Liver (tissue), 9 donors: ENCODE measurements around the gene C16orf92. TPM values are rescaled to one million over a fixed set of nuclear protein-coding genes. Genes with fewer than 3 reads are reported as not detected.

Experiments
- DNase-seq: peaks from one replicate; pipeline ENCODE4 v3.0.0-alpha.2; 2017; ENCODE audit warnings: low spot score
- H3K27ac ChIP-seq, 2 donors: one replicate each; pipeline ENCODE4 v1.7.0; 2013; ENCODE audit warnings: inconsistent platforms in 2 of 2, low read length in 2 of 2, control low read depth in 1 of 2, low read depth in 1 of 2, mild to moderate bottlenecking in 1 of 2
- H3K27me3 ChIP-seq, 4 donors: one replicate each; pipeline versions ENCODE4 v1.6.1 to v1.7.0; 2013; ENCODE audit warnings: low read length in 3 of 4, inconsistent platforms in 1 of 4, mild to moderate bottlenecking in 1 of 4, moderate library complexity in 1 of 4; ENCODE audit not compliant: control insufficient read depth in 4 of 4, insufficient read depth in 4 of 4
- H3K36me3 ChIP-seq, 4 donors: one replicate each; pipeline versions ENCODE4 v1.6.1 to v1.7.0; 2013; ENCODE audit warnings: low read length in 3 of 4, mild to moderate bottlenecking in 3 of 4, low read depth in 1 of 4, moderate library complexity in 1 of 4; ENCODE audit not compliant: control insufficient read depth in 4 of 4, insufficient read depth in 3 of 4
- H3K4me1 ChIP-seq, 4 donors: one replicate each; pipeline versions ENCODE4 v1.6.1 to v1.7.0; 2013; ENCODE audit warnings: low read length in 3 of 4, mild to moderate bottlenecking in 3 of 4, moderate library complexity in 1 of 4; ENCODE audit not compliant: control insufficient read depth in 4 of 4, insufficient read depth in 4 of 4
- H3K4me3 ChIP-seq, 3 donors: one replicate each; pipeline versions ENCODE4 v1.6.1 to v1.7.0; 2013; ENCODE audit warnings: low read length in 3 of 3, control low read depth in 1 of 3, low read depth in 1 of 3, mild to moderate bottlenecking in 1 of 3
- H3K9ac ChIP-seq, 2 donors: one replicate each; pipeline ENCODE4 v1.7.0; 2013; ENCODE audit warnings: low read length in 2 of 2, mild to moderate bottlenecking in 2 of 2, moderate library complexity in 2 of 2, control low read depth in 1 of 2, low read depth in 1 of 2
- H3K9me3 ChIP-seq, 4 donors: one replicate each; pipeline versions ENCODE4 v1.6.1 to v1.7.0; 2013; ENCODE audit warnings: low read length in 3 of 4; ENCODE audit not compliant: control insufficient read depth in 4 of 4
- ATF3 ChIP-seq: IDR thresholded peaks from 2 replicates; pipeline ENCODE4 v1.6.1; 2016; ENCODE audit warnings: antibody characterized with exemption
- CTCF ChIP-seq: fragments of 150-350 bp; IDR thresholded peaks from 2 replicates; pipeline ENCODE4 v1.5.1; 2017; ENCODE audit warnings: improper control_type of control experiment, low read depth, low read length; ENCODE audit not compliant: missing input control
- EGR1 ChIP-seq, 2 donors: IDR thresholded peaks; 2 replicates each; pipeline ENCODE4 v1.6.1; 2016 to 2018; ENCODE audit warnings: antibody characterized with exemption in 2 of 2, low read depth in 2 of 2
- FOXA1 ChIP-seq: IDR thresholded peaks from 2 replicates; pipeline ENCODE4 v1.6.1; 2016; ENCODE audit warnings: antibody characterized with exemption
- FOXA2 ChIP-seq: IDR thresholded peaks from 2 replicates; pipeline ENCODE4 v1.6.1; 2016; ENCODE audit warnings: antibody characterized with exemption
- GABPA ChIP-seq, 2 donors: IDR thresholded peaks in 1 of 2; conservative IDR thresholded peaks in 1 of 2; 2 replicates each; pipeline ENCODE4 v1.6.1; 2016; ENCODE audit warnings: antibody characterized with exemption in 2 of 2, mild to moderate bottlenecking in 1 of 2, moderate library complexity in 1 of 2
- HNF4A ChIP-seq, 2 donors: conservative IDR thresholded peaks; 2 replicates each; pipeline ENCODE4 v1.6.1; 2016; ENCODE audit warnings: antibody characterized with exemption in 2 of 2, mild to moderate bottlenecking in 2 of 2
- HNF4G ChIP-seq: IDR thresholded peaks from 2 replicates; pipeline ENCODE4 v1.6.1; 2016; ENCODE audit warnings: antibody characterized with exemption
- JUND ChIP-seq, 2 donors: IDR thresholded peaks; 2 replicates each; pipeline ENCODE4 v1.6.1; 2016; ENCODE audit warnings: antibody characterized with exemption in 2 of 2
- MAX ChIP-seq: IDR thresholded peaks from 2 replicates; pipeline ENCODE4 v1.6.1; 2016; ENCODE audit warnings: antibody characterized with exemption
- NR2F2 ChIP-seq: IDR thresholded peaks from 2 replicates; pipeline ENCODE4 v1.6.1; 2016; ENCODE audit warnings: antibody characterized with exemption
- RAD21 ChIP-seq, 2 donors: IDR thresholded peaks; 2 replicates each; pipeline ENCODE4 v1.6.1; 2016; ENCODE audit warnings: antibody characterized with exemption in 2 of 2, mild to moderate bottlenecking in 2 of 2
- REST ChIP-seq: IDR thresholded peaks from 2 replicates; pipeline ENCODE4 v1.6.1; 2016; ENCODE audit warnings: antibody characterized with exemption, mild to moderate bottlenecking
- RXRA ChIP-seq, 2 donors: IDR thresholded peaks; 2 replicates each; pipeline ENCODE4 v1.6.1; 2017 to 2018; ENCODE audit warnings: antibody characterized with exemption in 2 of 2, mild to moderate bottlenecking in 1 of 2
- SP1 ChIP-seq: IDR thresholded peaks from 2 replicates; pipeline ENCODE4 v1.6.1; 2018; ENCODE audit warnings: antibody characterized with exemption, mild to moderate bottlenecking
- TAF1 ChIP-seq: conservative IDR thresholded peaks from 2 replicates; pipeline ENCODE4 v1.6.1; 2016; ENCODE audit warnings: antibody characterized with exemption, mild to moderate bottlenecking
- YY1 ChIP-seq: IDR thresholded peaks from 2 replicates; pipeline ENCODE4 v1.6.1; 2016; ENCODE audit warnings: antibody characterized with exemption, mild to moderate bottlenecking
- ZBTB33 ChIP-seq: IDR thresholded peaks from 2 replicates; pipeline ENCODE4 v1.6.1; 2016; ENCODE audit warnings: antibody characterized with exemption
- WGBS: extraction: QIAGEN DNeasy Blood & Tissue Kit; methylation state at CpG from one replicate; pipeline ENCODE4 v1.1.7; 2013; 5-methylcytosine and 5-hydroxymethylcytosine counted together
- polyA plus RNA-seq, 2 donors: library from polyadenylated mRNA; stranded (reverse) in 1 of 2; unstranded in 1 of 2; fragments of 200-250 nt in 1 of 2; fragments of >200 nt in 1 of 2; fragmentation: Nextera tagmentation in 1 of 2; extraction: Ambion mirVana in 1 of 2; gene quantifications; one replicate each; pipeline versions ENCODE4 v1.2.1 to v1.2.3, GENCODE V29; 2013 to 2015
- total RNA-seq, 2 donors: library from RNA; depleted of rRNA; stranded (reverse); fragments of >200 nt; gene quantifications; one replicate each; pipeline ENCODE4 v1.2.3, GENCODE V29; 2014
- donor health status: healthy.
- donor health status: healthy.
- donor health status: healthy.
- donor health status: healthy.
- donor health status: healthy.

The C16orf92 gene
- total and polyA plus RNA-seq, 4 donors: not detected

- Histone ChIP-seq H3K27me3 (no peaks in the 10 kb centered on the region), H3K4me3 (peak overlapping the region; percentile 65 to 98 (median 74)), H3K9me3 (no peaks in the 10 kb centered on the region), H3K27ac (no peak overlapping the region), H3K4me1 (peaks cover 2 to 26% (median 18%) of the 10 kb centered on the region in 4 donors), H3K36me3 (peaks cover 0 to 22% (median 8%) of the 10 kb centered on the region in 4 donors), H3K9ac (peak overlapping the region; percentile 40 to 85)
- 28% methylated on average over 9 of the region's 9 CpGs for WGBS
- no peak for DNase-seq
- TF ChIP-seq FOXA2 (no peak), GABPA (IDR thresholded peaks at IDR 0.05 in 1 of 2, conservative IDR thresholded peaks at IDR 0.05 in 1 of 2) (no peak), SP1 (no peak), TAF1 (no peak), RAD21 (IDR thresholded peaks at IDR 0.05) (no peak), JUND (IDR thresholded peaks at IDR 0.05) (no peak), CTCF (no peak)
These were observed 26.2 kb upstream of the C16orf92 start for GRCh38 chr16:29996766-29997250.

GRCh38 chr16:29999605-30000004 lies 23.4 kb upstream of the C16orf92 start:
- peaks cover 0 to 17% (median 14%) of the 10 kb centered on the region in 4 donors for H3K4me1 ChIP-seq
- WGBS: 95% methylated on average over 6 of the region's 6 CpGs
- no peak for DNase-seq

GRCh38 chr16:30000735-30001631 lies 22.0 kb upstream of the C16orf92 start:
- Histone ChIP-seq H3K9ac (no peak overlapping the region), H3K36me3 (peaks cover 0 to 10% (median 3%) of the 10 kb centered on the region in 4 donors), H3K9me3 (no peaks in the 10 kb centered on the region), H3K27ac (no peak overlapping the region), H3K4me1 (peaks cover 0 to 9% (median 7%) of the 10 kb centered on the region in 4 donors), H3K27me3 (no peaks in the 10 kb centered on the region), H3K4me3 (no peak overlapping the region)
- no peak for DNase-seq
- WGBS: 92% methylated on average over 33 of the region's 33 CpGs
- no peak for TF ChIP-seq ZBTB33
- no peak for TF ChIP-seq FOXA2
- no peak for TF ChIP-seq REST
- no peak for TF ChIP-seq RXRA (IDR thresholded peaks at IDR 0.05)
- TF ChIP-seq SP1: no peak
- TF ChIP-seq FOXA1: no peak
- no peak for TF ChIP-seq EGR1 (IDR thresholded peaks at IDR 0.05; ENCODE audit: low read depth in 2 of 2)
- TF ChIP-seq JUND (IDR thresholded peaks at IDR 0.05): no peak
- no peak for TF ChIP-seq TAF1
- no peak for TF ChIP-seq HNF4G
- TF ChIP-seq MAX: no peak
- TF ChIP-seq ATF3: no peak
- TF ChIP-seq HNF4A (conservative IDR thresholded peaks at IDR 0.05): no peak
- TF ChIP-seq NR2F2: no peak

More at GRCh38 chr16:29999605-30000004, 23.4 kb upstream of the C16orf92 start:
- TF ChIP-seq YY1 (no peak), NR2F2 (no peak), SP1 (no peak)
- peaks cover 0 to 10% (median 2%) of the 10 kb centered on the region in 4 donors for H3K36me3 ChIP-seq
- H3K9ac ChIP-seq: no peak overlapping the region
- H3K9me3 ChIP-seq: no peaks in the 10 kb centered on the region
- no peak overlapping the region for H3K27ac ChIP-seq
- H3K27me3 ChIP-seq: no peaks in the 10 kb centered on the region
- H3K4me3 ChIP-seq: no peak overlapping the region
